GM19240 (cell line): ENCODE results near the gene UST.
"Not testable (repeated sequence)": the region's sequence is repeated elsewhere in the genome, so short reads cannot be mapped to it uniquely, and the experiment has no call there.

Experiments used
- DNase-seq: peaks from one replicate; pipeline ENCODE4 v3.0.0; 2011; ENCODE audit warnings: low spot score; ENCODE audit not compliant: insufficient read length

Gene UST

DNA sequence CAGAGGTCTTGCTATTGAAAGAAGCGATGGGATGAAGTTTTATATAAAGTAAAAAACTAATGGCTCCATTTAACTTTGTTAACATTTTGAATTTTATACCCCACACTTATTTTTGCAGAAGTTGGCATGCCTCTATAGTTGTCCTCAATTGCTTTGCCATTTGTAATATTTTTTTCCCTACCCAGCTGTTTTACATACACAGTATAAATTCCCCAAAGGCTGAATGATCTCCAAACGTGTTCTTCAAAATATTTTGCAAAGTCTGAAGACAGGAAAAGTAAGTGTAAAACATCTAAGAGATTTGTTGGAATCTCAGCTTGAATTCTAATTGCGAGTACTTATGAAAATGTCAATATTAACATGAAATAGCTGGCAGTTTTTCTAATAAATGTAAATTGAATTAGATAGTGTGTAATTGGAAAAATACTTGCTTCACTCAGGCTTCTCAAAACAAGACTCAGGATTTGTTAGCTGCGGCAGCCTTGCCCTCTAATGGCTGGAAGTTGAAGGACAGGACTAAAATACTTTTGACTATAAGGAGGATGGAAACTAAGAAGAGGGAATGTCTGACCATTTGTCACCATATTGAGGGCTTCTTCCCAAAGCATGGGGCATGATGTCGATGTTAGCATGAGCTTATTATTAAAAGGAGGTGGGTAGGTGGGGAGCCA, 226.8 kb downstream of the UST start:
- DNase-seq = no peak

GRCh38 chr6:148974351-148974750, 227.5 kb downstream of the UST start:
- no peak for DNase-seq

GRCh38 chr6:148978298-148978697, 231.5 kb downstream of the UST start:
- not testable (repeated sequence) for DNase-seq

- DNase-seq = no peak
Observed at GRCh38 chr6:148979014-148979901, 232.4 kb downstream of the UST start.

- DNase-seq = no peak
Observed at GRCh38 chr6:148980234-148980633, 233.4 kb downstream of the UST start.

- DNase-seq = no peak
Observed at GRCh38 chr6:148981515-148981914, 234.7 kb downstream of the UST start.

GRCh38 chr6:148983101-148983761, 236.4 kb downstream of the UST start:
- DNase-seq = no peak

DNA sequence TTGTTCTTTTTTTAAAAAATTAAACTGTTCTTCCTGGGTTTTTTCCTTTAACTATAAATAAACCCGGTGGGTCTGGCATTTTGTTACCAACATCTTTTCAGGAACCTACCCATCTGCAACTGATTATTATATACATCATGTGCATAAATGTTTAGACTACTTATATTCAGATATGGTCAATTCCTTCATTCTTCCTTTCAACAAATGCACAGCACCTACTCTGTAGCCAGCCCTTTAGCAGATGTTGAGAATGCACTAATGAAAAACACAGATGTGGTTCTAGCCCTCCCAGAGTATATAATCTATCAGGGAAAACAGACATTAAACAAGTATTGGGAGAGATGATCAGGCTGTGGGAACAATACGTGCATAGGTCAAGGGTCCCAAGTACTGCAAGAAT, 237.1 kb downstream of the UST start:
- no peak for DNase-seq

GRCh38 chr6:148984531-148985056, 237.8 kb downstream of the UST start:
- DNase-seq = no peak

GRCh38 chr6:148985499-148985898, 238.7 kb downstream of the UST start:
- no peak for DNase-seq

GRCh38 chr6:148986608-148987007, 239.8 kb downstream of the UST start:
- no peak for DNase-seq

GRCh38 chr6:148987982-148988381, 241.2 kb downstream of the UST start:
- no peak for DNase-seq

- DNase-seq = no peak
Observed at GRCh38 chr6:148989585-148989984, 242.8 kb downstream of the UST start.

DNA sequence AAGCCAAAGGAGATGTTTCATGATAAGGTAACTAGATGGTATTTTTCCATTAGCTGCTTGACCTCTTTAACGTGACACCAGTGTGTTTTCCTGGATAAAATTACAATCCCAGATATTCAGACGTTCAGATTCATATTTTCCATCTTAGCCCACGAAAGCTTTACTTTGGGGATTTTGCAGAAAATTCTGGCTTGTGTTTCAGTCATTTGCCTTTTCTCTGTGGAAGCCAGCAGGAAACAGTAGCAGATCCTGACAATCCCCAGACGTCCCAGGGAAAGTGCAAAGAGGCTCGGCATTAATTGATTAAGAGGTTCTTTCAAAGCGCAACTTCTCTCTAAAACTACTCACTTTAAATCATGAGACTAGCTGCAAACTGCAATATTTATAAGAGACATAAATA, 243.6 kb downstream of the UST start:
- DNase-seq = no peak

DNA sequence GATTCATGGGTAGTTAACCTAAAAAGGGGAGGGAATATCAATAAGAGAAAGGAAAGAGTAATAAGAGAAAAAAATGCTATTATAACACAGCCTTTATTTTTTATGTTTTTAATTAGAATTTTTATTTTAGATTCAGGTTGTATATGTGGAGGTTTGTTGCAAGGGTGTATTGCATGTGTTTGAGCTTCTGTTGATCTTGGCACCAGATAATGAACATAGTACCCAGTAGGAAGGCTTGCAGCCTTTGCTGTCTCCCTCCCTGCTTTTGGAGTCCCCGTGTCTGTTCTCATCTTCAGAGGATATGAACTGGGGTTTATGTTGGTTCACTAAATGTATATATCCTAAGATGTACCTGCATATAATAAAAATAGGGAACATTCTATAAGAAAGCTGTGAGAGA, 250.0 kb downstream of the UST start:
- no peak for DNase-seq

GRCh38 chr6:148997865-148998264, 251.0 kb downstream of the UST start:
- DNase-seq = no peak

- DNase-seq = no peak
Observed at GRCh38 chr6:148998704-148999103, 251.9 kb downstream of the UST start.

GRCh38 chr6:148999501-148999900, 252.7 kb downstream of the UST start:
- no peak for DNase-seq

DNA sequence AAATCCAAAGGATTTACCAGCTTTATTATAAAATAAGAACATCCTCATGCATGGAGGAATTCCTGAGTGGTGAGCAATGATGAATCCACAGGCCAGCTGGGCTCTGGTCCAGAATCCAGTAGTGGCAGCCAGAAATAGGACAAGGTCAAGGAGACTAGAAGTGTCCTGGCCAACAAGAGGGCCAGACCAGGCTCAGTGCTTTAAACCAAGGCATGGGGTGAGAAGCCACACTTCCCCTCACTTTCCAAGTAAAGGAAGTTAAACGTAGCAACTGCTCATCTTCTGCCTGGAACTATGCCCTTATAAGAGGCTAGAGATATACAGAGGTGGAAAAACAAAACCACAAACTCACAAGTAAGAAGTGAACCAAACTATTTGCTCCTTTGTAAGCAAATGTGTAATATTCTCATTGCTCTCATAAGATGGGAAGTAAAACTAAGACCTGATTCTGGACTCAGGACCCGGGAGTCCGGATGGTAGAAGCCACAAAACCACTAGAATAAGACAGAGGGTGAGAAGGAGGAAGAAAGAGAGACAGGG, 253.2 kb downstream of the UST start:
- no peak for DNase-seq

GRCh38 chr6:149001422-149001821, 254.6 kb downstream of the UST start:
- no peak for DNase-seq

GRCh38 chr6:149003560-149003959, 256.7 kb downstream of the UST start:
- DNase-seq = no peak

- DNase-seq = no peak
Observed at GRCh38 chr6:149004664-149005063, 257.8 kb downstream of the UST start.
